OCI-LY3 (cell line): ENCODE results near the gene CPNE8.

Source experiments
- EZH2phosphoT487 ChIP-seq: fragments of 200-600 bp; shearing (Covaris generic); IDR thresholded peaks from 2 replicates; pipeline ENCODE4 v1.6.1; 2018; ENCODE audit warnings: antibody characterized with exemption, mixed run types, low read depth
- TF ChIP-seq, protein P1 (sequence below): fragments of 200-600, 300-600 bp; sonication (generic); IDR thresholded peaks from 2 replicates; pipeline ENCODE4 v1.5.1; 2014; ENCODE audit warnings: antibody characterized with exemption, low read length, low read depth

DNA sequence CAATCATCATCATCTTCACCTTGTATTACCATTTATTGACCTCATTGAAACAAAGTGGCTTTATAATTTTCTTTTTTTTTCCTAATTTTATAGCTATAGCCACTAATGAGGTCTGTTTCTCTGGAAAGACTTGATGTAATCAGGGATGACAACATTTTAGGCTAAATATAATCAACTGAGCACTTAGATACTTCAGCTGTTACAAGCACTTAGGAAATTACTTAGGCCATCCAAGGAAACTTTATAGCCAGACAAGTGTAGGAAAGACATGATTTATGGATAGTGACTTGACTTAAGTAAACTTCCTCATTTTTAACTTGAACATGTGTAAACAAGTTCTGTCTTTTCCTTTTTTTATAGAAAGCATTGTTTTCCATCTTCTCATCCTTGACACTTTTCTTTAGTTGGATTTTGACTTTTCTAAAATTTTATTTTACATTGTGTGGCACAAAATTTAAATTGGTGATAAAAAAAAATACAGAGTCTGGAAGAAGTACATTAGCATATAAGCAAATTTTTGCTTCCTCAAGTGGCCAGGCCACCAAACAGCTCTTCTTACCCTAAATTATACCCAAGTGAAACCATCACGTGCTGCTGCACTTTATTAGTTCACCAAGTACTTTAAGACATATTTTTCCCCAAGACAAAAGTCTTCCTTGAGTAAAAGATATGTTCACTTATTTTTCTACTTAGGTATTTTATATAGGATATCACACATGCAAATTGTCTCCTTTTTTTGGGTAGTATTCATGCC, 15.1 kb downstream of the CPNE8 start:
- TF ChIP-seq, protein P1, sequence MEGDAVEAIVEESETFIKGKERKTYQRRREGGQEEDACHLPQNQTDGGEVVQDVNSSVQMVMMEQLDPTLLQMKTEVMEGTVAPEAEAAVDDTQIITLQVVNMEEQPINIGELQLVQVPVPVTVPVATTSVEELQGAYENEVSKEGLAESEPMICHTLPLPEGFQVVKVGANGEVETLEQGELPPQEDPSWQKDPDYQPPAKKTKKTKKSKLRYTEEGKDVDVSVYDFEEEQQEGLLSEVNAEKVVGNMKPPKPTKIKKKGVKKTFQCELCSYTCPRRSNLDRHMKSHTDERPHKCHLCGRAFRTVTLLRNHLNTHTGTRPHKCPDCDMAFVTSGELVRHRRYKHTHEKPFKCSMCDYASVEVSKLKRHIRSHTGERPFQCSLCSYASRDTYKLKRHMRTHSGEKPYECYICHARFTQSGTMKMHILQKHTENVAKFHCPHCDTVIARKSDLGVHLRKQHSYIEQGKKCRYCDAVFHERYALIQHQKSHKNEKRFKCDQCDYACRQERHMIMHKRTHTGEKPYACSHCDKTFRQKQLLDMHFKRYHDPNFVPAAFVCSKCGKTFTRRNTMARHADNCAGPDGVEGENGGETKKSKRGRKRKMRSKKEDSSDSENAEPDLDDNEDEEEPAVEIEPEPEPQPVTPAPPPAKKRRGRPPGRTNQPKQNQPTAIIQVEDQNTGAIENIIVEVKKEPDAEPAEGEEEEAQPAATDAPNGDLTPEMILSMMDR: no peak
- no peak for TF ChIP-seq EZH2phosphoT487
